ENCODE data around the gene ODAM.

The ODAM gene

DNA sequence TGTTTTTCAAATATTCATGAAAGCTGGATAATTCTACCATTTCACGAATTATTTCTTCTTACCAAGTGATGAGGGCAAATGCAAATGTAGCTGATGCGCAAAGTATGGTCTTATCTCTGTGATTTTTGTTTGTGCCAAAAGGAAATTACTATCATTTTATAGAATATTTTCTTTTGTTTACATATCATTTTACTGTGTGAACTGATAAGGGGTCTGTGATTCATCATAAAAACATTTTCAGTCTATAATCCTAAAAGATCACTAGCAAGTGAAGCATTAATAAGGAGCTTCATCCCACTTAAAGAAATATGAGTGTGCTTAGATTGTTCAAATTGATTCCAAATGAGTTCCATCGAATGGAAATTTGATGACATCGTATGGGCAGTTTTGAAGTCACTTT lies 47.6 kb downstream of the ODAM start:
- Mint-ChIP-seq H3K36me3 (no peaks in the 10 kb centered on the region), H3K9me3 (no peaks in the 10 kb centered on the region), H3K4me1 (no peaks in the 10 kb centered on the region), H3K27me3 (no peaks in the 10 kb centered on the region), H3K4me3 (no peak overlapping the region), H3K27ac (no peak overlapping the region)
- CTCF ChIA-PET, result no interaction called here
- DNase-seq, result no peak

DNA sequence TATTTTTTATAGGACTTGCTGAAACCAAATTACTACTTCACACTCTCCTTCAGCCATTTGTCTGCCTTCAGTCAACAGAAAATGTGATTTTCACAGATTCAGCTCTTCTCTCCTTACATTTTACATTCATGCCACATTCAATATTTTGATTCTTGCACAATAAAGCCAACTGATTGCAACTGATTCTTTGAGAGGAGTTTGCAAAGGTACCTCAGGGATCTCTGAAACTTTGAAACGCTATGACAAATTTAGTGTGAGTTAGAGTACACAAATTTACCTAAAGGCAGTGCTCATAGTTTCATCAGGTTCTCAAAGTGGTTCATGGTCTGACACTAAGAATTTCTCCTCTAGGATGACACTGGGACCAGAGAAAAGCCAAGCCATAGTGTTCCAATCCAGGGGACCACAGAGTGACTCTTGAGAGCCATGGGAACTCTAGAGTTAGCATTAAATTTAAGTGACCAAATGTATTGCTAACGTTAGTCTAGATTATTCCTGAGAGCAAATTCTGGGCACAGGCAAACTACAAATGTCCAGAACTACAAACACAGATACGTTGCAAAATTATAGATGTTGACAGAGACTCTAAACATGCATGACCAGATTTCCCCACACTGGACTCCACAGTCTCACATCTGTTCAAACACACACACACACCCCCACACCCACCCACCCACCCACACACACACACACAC lies 55.9 kb downstream of the ODAM start:
- no peaks in the 10 kb centered on the region for H3K4me1 Mint-ChIP-seq
- no peaks in the 10 kb centered on the region for H3K36me3 Mint-ChIP-seq
- no peak overlapping the region for H3K27ac Mint-ChIP-seq
- CTCF ChIA-PET, result no interaction called here
- no peaks in the 10 kb centered on the region for H3K27me3 Mint-ChIP-seq
- DNase-seq, result no peak
- no peak overlapping the region for H3K4me3 Mint-ChIP-seq
- H3K9me3 Mint-ChIP-seq, result no peaks in the 10 kb centered on the region

DNA sequence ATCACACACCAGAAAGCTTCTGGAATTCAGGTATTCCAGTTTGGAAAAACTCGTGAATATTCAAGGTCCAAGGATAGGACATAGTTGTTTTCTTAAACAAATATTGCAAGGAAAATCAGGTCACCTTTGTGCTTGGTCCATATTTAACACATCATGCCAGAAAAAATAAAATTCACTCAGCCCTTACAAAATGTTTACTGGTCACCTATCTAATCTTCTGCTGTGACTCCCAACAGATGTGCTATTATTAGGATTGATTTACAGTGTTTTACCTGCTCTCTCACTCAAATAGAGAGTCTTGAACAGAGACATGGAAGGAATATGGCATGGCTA lies 56.4 kb downstream of the ODAM start:
- no peaks in the 10 kb centered on the region for H3K4me1 Mint-ChIP-seq
- CTCF ChIA-PET, result no interaction called here
- no peak overlapping the region for H3K27ac Mint-ChIP-seq
- no peaks in the 10 kb centered on the region for H3K36me3 Mint-ChIP-seq
- H3K4me3 Mint-ChIP-seq, result no peak overlapping the region
- H3K27me3 Mint-ChIP-seq, result no peaks in the 10 kb centered on the region
- no peaks in the 10 kb centered on the region for H3K9me3 Mint-ChIP-seq
- no peak for DNase-seq

All from activated naive CD4-positive, alpha-beta T cell treated with anti-CD3 and anti-CD28 coated beads, Interleukin-2, amount 10 ng/mL, durations not matched to agents 7 days and 5 days (primary cell).